H1 (cell line): Measurements from ENCODE around the gene FOXB1. TPM values are rescaled to one million over a fixed set of nuclear protein-coding genes. Genes with fewer than 3 reads are reported as not detected.

ENCODE experiments used
- CTCF ChIA-PET: fragments of 300-600 bp; sonication (Branson Sonifier 250); formaldehyde crosslinking; loops from one replicate; lab custom pipeline; 2021; ENCODE audit not compliant: partially characterized antibody; lab: Charles Lee
- POLR2A ChIA-PET: fragments of 300-600 bp; sonication (Branson Sonifier 250); formaldehyde crosslinking; loops from one replicate; lab custom pipeline; 2021; ENCODE audit warnings: inconsistent platforms; ENCODE audit not compliant: partially characterized antibody; lab: Charles Lee
- DNase-seq, 2 experiments: peaks; one replicate each; pipeline versions ENCODE4 v3.0.0 to v3.0.0-alpha.2; 2010 to 2022; ENCODE audit warnings: low spot score in 2 of 2, low read depth in 1 of 2, mixed read lengths in 1 of 2
- FAIRE-seq: peaks from 2 replicates; lab custom pipeline; 2011; peaks lifted over from hg19 to GRCh38; lab: Jason Lieb, UNC
- H2AFZ ChIP-seq: 2 replicates; pipeline ENCODE4 v1.8.1; 2012; ENCODE audit warnings: low read length, inconsistent platforms
- H2AK5ac ChIP-seq: 2 replicates; pipeline ENCODE4 v1.6.1; 2013; ENCODE audit warnings: low read depth, low read length
- H2BK120ac ChIP-seq: replicated peaks from 2 replicates; pipeline ENCODE3; 2013; ENCODE audit warnings: low read depth, low read length, inconsistent platforms
- H2BK12ac ChIP-seq: 2 replicates; pipeline ENCODE4 v1.6.1; 2013; ENCODE audit warnings: low read depth, low read length
- H2BK15ac ChIP-seq: 2 replicates; pipeline ENCODE4 v1.6.1; 2013; ENCODE audit warnings: low read length
- H2BK20ac ChIP-seq: 2 replicates; pipeline ENCODE4 v1.6.1; 2013; ENCODE audit warnings: low read length
- H2BK5ac ChIP-seq: 2 replicates; pipeline ENCODE4 v1.6.1; 2013; ENCODE audit warnings: low read depth, low read length
- H3K14ac ChIP-seq: 2 replicates; pipeline ENCODE4 v1.6.1; 2013; ENCODE audit warnings: inconsistent platforms; ENCODE audit not compliant: insufficient read length
- H3K18ac ChIP-seq: 2 replicates; pipeline ENCODE4 v1.6.1; 2013; ENCODE audit warnings: low read length; ENCODE audit errors: extremely low read depth
- H3K23ac ChIP-seq: 2 replicates; pipeline ENCODE4 v1.6.1; 2013; ENCODE audit warnings: inconsistent platforms; ENCODE audit not compliant: insufficient read length
- H3K23me2 ChIP-seq: 2 replicates; pipeline ENCODE4 v1.6.1; 2013; ENCODE audit warnings: low read depth, low read length
- H3K27ac ChIP-seq: 2 replicates; pipeline ENCODE4 v1.6.1; 2011; ENCODE audit warnings: low read depth, low read length, inconsistent platforms
- H3K27me3 ChIP-seq, 4 experiments: replicated peaks in 1 of 4; 1 replicate in 1 of 4; 2 replicates in 3 of 4; pipeline versions ENCODE4 v1.6.1 to v1.8.1; 2011 to 2013; ENCODE audit warnings: low read length in 3 of 4, mild to moderate bottlenecking in 3 of 4, inconsistent platforms in 2 of 4, mixed read lengths in 2 of 4, moderate library complexity in 1 of 4; ENCODE audit not compliant: control insufficient read depth in 3 of 4, insufficient read depth in 3 of 4; ENCODE audit errors: extremely low read depth in 1 of 4
- H3K36me3 ChIP-seq, 4 experiments: 2 replicates each; pipeline versions ENCODE4 v1.6.1 to v1.8.1; 2011 to 2013; ENCODE audit warnings: mild to moderate bottlenecking in 4 of 4, low read length in 3 of 4, moderate library complexity in 2 of 4, control low read depth in 1 of 4, inconsistent platforms in 1 of 4; ENCODE audit not compliant: insufficient read depth in 4 of 4, control insufficient read depth in 2 of 4
- H3K4ac ChIP-seq: replicated peaks from 2 replicates; pipeline ENCODE3; 2013; ENCODE audit warnings: low read length, low read depth, mixed read lengths, inconsistent platforms; ENCODE audit not compliant: insufficient read length
- H3K4me1 ChIP-seq, 4 experiments: replicated peaks in 1 of 4; 1 replicate in 1 of 4; 2 replicates in 3 of 4; pipeline versions ENCODE4 v1.6.1 to v1.8.1; 2011 to 2013; ENCODE audit warnings: low read length in 3 of 4, inconsistent platforms in 2 of 4, mixed read lengths in 1 of 4; ENCODE audit not compliant: insufficient read depth in 4 of 4, control insufficient read depth in 3 of 4
- H3K4me2 ChIP-seq, 2 experiments: 2 replicates each; pipeline versions ENCODE4 v1.6.1 to v1.8.1; 2011 to 2013; ENCODE audit warnings: low read depth in 2 of 2, low read length in 2 of 2, control low read depth in 1 of 2, inconsistent platforms in 1 of 2, mild to moderate bottlenecking in 1 of 2; ENCODE audit not compliant: insufficient read depth in 1 of 2
- H3K4me3 ChIP-seq, 4 experiments: fragments of 200-600, 300-600 bp in 1 of 4; sonication (generic), shearing (Covaris generic), sonication (Bioruptor Twin) in 1 of 4; 2 replicates each; pipeline versions ENCODE4 v1.5.1 to v1.8.1; 2011 to 2016; ENCODE audit warnings: low read length in 4 of 4, low read depth in 3 of 4, control low read depth in 2 of 4, inconsistent platforms in 2 of 4, mild to moderate bottlenecking in 2 of 4, mixed read lengths in 1 of 4, moderate library complexity in 1 of 4; ENCODE audit not compliant: insufficient read depth in 2 of 4; ENCODE audit errors: extremely low read depth in 1 of 4
- H3K56ac ChIP-seq: replicated peaks from 2 replicates; pipeline ENCODE3; 2013; ENCODE audit warnings: low read depth, mild to moderate bottlenecking, mixed read lengths, low read length, inconsistent platforms; ENCODE audit not compliant: insufficient read length
- H3K79me1 ChIP-seq: 2 replicates; pipeline ENCODE4 v1.6.1; 2013; ENCODE audit warnings: low read depth, low read length, control low read depth
- H3K79me2 ChIP-seq, 2 experiments: 2 replicates each; pipeline versions ENCODE4 v1.6.1 to v1.8.1; 2012 to 2013; ENCODE audit warnings: low read length in 2 of 2, mild to moderate bottlenecking in 2 of 2, inconsistent platforms in 1 of 2; ENCODE audit not compliant: insufficient read depth in 2 of 2, control insufficient read depth in 1 of 2
- H3K9ac ChIP-seq, 4 experiments: replicated peaks in 1 of 4; 1 replicate in 1 of 4; 2 replicates in 3 of 4; pipeline versions ENCODE4 v1.6.1 to v1.8.1; 2011 to 2013; ENCODE audit warnings: low read depth in 3 of 4, low read length in 3 of 4, control low read depth in 2 of 4, mild to moderate bottlenecking in 2 of 4, moderate library complexity in 2 of 4, inconsistent platforms in 1 of 4; ENCODE audit errors: extremely low read depth in 1 of 4
- H3K9me3 ChIP-seq, 2 experiments: 2 replicates each; pipeline versions ENCODE4 v1.6.1 to v1.8.1; 2012 to 2013; ENCODE audit warnings: mild to moderate bottlenecking in 2 of 2, moderate library complexity in 2 of 2, control low read depth in 1 of 2, inconsistent platforms in 1 of 2, low read depth in 1 of 2, low read length in 1 of 2, mixed read lengths in 1 of 2; ENCODE audit not compliant: insufficient read depth in 2 of 2
- H4K20me1 ChIP-seq, 2 experiments: replicated peaks in 1 of 2; 2 replicates each; pipeline versions ENCODE3 to v1.8.1; 2011 to 2013; ENCODE audit warnings: inconsistent platforms in 2 of 2, low read length in 2 of 2, mild to moderate bottlenecking in 1 of 2; ENCODE audit not compliant: insufficient read depth in 2 of 2, control insufficient read depth in 1 of 2
- H4K5ac ChIP-seq: 2 replicates; pipeline ENCODE4 v1.6.1; 2013; ENCODE audit warnings: low read length, low read depth, mixed read lengths, inconsistent platforms; ENCODE audit not compliant: insufficient read length
- H4K8ac ChIP-seq: 2 replicates; pipeline ENCODE4 v1.8.0; 2013; ENCODE audit warnings: mild to moderate bottlenecking, moderate library complexity, low read length, inconsistent platforms; ENCODE audit not compliant: insufficient read depth; ENCODE audit errors: extremely low read depth
- H4K91ac ChIP-seq: replicated peaks from 2 replicates; pipeline ENCODE3; 2013; ENCODE audit warnings: low read length, mixed read lengths, inconsistent platforms; ENCODE audit not compliant: insufficient read length
- CBX5 ChIP-seq: fragments of 300-800, 300-1000 bp; sonication (generic); IDR thresholded peaks from 2 replicates; pipeline ENCODE4 v1.7.1; 2016; ENCODE audit warnings: antibody characterized with exemption, low read length, low read depth
- CEBPB ChIP-seq: IDR thresholded peaks from 2 replicates; pipeline ENCODE4 v1.6.1; 2012; ENCODE audit warnings: low read depth, low read length
- GTF2F1 ChIP-seq: IDR thresholded peaks from 2 replicates; pipeline ENCODE4 v1.6.1; 2012; ENCODE audit warnings: low read depth, low read length, improper control_type of control experiment, borderline replicate concordance
- KDM5A ChIP-seq: fragments of 200-600 bp; IDR thresholded peaks from 2 replicates; pipeline ENCODE4 v1.7.1; 2012; ENCODE audit warnings: mild to moderate bottlenecking, low read length, inconsistent platforms, mixed read lengths
- NANOG ChIP-seq: IDR thresholded peaks from 2 replicates; pipeline ENCODE4 v1.6.1; 2011; ENCODE audit warnings: low read length, low read depth, mild to moderate bottlenecking, inconsistent platforms; ENCODE audit not compliant: insufficient read depth, poor library complexity, severe bottlenecking
- RXRA ChIP-seq: IDR thresholded peaks from 2 replicates; pipeline ENCODE4 v1.6.1; 2011; ENCODE audit warnings: low read depth, mild to moderate bottlenecking, low read length, moderate library complexity; ENCODE audit not compliant: insufficient read depth
- SIX5 ChIP-seq: IDR thresholded peaks from 2 replicates; pipeline ENCODE4 v1.6.1; 2011; ENCODE audit warnings: mild to moderate bottlenecking, low read depth, low read length
- SP1 ChIP-seq: IDR thresholded peaks from 2 replicates; pipeline ENCODE4 v1.6.1; 2011; ENCODE audit warnings: low read depth, low read length
- SUZ12 ChIP-seq: fragments of 200-600 bp; sonication (generic); IDR thresholded peaks from 2 replicates; pipeline ENCODE4 v1.6.1; 2012; ENCODE audit warnings: mild to moderate bottlenecking, inconsistent platforms, low read length, moderate library complexity, mixed read lengths
- YY1 ChIP-seq: IDR thresholded peaks from 2 replicates; pipeline ENCODE4 v1.6.1; 2011; ENCODE audit warnings: low read depth, mild to moderate bottlenecking, low read length
- WGBS, 2 experiments: shearing (Covaris generic) in 1 of 2; methylation state at CpG; one replicate each; pipeline versions ENCODE4 v1.1.6 to v1.1.7; 2013 to 2015; ENCODE audit warnings: low lambda C conversion rate in 2 of 2, mixed read lengths in 2 of 2, inconsistent platforms in 1 of 2, low coverage in 1 of 2, missing lambda C conversion rate in 1 of 2; ENCODE audit not compliant: insufficient replicate concordance in 2 of 2, insufficient coverage in 1 of 2, insufficient read length in 1 of 2; ENCODE audit errors: extremely low coverage in 1 of 2, missing lambda C conversion rate in 1 of 2; 5-methylcytosine and 5-hydroxymethylcytosine counted together
- polyA plus RNA-seq, 7 experiments: library from polyadenylated mRNA; depleted of rRNA in 3 of 7; stranded (reverse) in 5 of 7; unstranded in 2 of 7; fragments of >200 nt in 5 of 7; fragments of 200-250 nt in 2 of 7; gene quantifications; 1 replicate in 5 of 7; 2 replicates in 1 of 7; 4 replicates in 1 of 7; pipeline versions ENCODE4 v1.2.1 to v1.2.3, GENCODE V29; 2011 to 2013; ENCODE audit warnings: missing spikeins in 2 of 7, mixed read lengths in 2 of 7
- total RNA-seq: library from RNA; stranded (reverse); fragmentation: NEBNext Ultra II Directional; extraction: Animal tissue kit (Norgen Biotek cat#: 25700); gene quantifications from 2 replicates; pipeline ENCODE4 v1.2.1, GENCODE V29; 2021
- TF ChIP-seq, protein P1 (sequence below), 3 experiments: IDR thresholded peaks; 1 replicate in 2 of 3; 2 replicates in 1 of 3; pipeline versions ENCODE4 v1.5.1 to v1.6.1; 2011; ENCODE audit warnings: low read length in 3 of 3, mild to moderate bottlenecking in 3 of 3, inconsistent platforms in 2 of 3, low read depth in 1 of 3, moderate library complexity in 1 of 3; ENCODE audit not compliant: insufficient read depth in 1 of 3; ENCODE audit errors: control extremely low read depth in 1 of 3
- TF ChIP-seq, protein P2 (sequence below): IDR thresholded peaks from 2 replicates; pipeline ENCODE4 v1.6.1; 2012; ENCODE audit warnings: inconsistent platforms

FOXB1 gene
- total and polyA plus RNA-seq, 2 of the 8 experiments (the other 6 are each of a cell fraction or from before 2014, with no cell fraction given), result 0.92 to 1.5 TPM

- Histone ChIP-seq H2BK12ac (no peak overlapping the region), H2AFZ (no peak overlapping the region), H3K27me3 (no peaks in the 10 kb centered on the region; a peak in 1 of 7 replicates), H3K79me1 (no peaks in the 10 kb centered on the region), H2BK20ac (no peak overlapping the region), H3K4me2 (no peak overlapping the region), H3K56ac (no peak overlapping the region), H3K79me2 (no peaks in the 10 kb centered on the region), H2BK15ac (no peak overlapping the region), H2AK5ac (no peak overlapping the region), H4K5ac (no peak overlapping the region), H2BK120ac (no peak overlapping the region), H3K4me1 (peaks cover 0 to 10% (median 4%) of the 10 kb centered on the region in 4 experiments; a peak in 4 of 7 replicates), H3K14ac (no peak overlapping the region), H3K23ac (no peak overlapping the region), H3K9ac (no peak overlapping the region), H4K8ac (no peak overlapping the region), H2BK5ac (no peak overlapping the region), H3K4ac (no peak overlapping the region), H3K9me3 (no peaks in the 10 kb centered on the region), H3K23me2 (no peaks in the 10 kb centered on the region; the same call in 1 of the 2 replicates), H4K20me1 (peaks cover 0 to 2% of the 10 kb centered on the region in 2 experiments), H4K91ac (no peak overlapping the region), H3K18ac (no peak overlapping the region), H3K36me3 (no peaks in the 10 kb centered on the region), H3K27ac (no peak overlapping the region), H3K4me3 (no peak overlapping the region)
- ChIA-PET POLR2A (no interaction called here), CTCF (no interaction called here)
- 86% methylated on average over 3 of the region's 3 CpGs; no CpG with 5 or more reads in 1 of the 2 experiments for WGBS, 2 experiments
- FAIRE-seq (no peak), DNase-seq (no peak)
- TF ChIP-seq SP1 (no peak), CBX5 (no peak), SUZ12 (no peak), NANOG (no peak), SIX5 (no peak), YY1 (no peak), RXRA (no peak), KDM5A (no peak), GTF2F1 (no peak), CEBPB (no peak)
- TF ChIP-seq, protein P1, sequence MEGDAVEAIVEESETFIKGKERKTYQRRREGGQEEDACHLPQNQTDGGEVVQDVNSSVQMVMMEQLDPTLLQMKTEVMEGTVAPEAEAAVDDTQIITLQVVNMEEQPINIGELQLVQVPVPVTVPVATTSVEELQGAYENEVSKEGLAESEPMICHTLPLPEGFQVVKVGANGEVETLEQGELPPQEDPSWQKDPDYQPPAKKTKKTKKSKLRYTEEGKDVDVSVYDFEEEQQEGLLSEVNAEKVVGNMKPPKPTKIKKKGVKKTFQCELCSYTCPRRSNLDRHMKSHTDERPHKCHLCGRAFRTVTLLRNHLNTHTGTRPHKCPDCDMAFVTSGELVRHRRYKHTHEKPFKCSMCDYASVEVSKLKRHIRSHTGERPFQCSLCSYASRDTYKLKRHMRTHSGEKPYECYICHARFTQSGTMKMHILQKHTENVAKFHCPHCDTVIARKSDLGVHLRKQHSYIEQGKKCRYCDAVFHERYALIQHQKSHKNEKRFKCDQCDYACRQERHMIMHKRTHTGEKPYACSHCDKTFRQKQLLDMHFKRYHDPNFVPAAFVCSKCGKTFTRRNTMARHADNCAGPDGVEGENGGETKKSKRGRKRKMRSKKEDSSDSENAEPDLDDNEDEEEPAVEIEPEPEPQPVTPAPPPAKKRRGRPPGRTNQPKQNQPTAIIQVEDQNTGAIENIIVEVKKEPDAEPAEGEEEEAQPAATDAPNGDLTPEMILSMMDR (IDR thresholded peaks at IDR 0.05; ENCODE audit: control extremely low read depth in 1 of 3, insufficient read depth in 1 of 3, low read depth in 1 of 3, low read length in 3 of 3), result no peak
- TF ChIP-seq, protein P2, sequence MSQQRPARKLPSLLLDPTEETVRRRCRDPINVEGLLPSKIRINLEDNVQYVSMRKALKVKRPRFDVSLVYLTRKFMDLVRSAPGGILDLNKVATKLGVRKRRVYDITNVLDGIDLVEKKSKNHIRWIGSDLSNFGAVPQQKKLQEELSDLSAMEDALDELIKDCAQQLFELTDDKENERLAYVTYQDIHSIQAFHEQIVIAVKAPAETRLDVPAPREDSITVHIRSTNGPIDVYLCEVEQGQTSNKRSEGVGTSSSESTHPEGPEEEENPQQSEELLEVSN, result no peak
These were observed 31.2 kb downstream of the FOXB1 start for GRCh38 chr15:60035344-60035743.
